Measurements from ENCODE around the gene RAB3GAP1.
"Not testable (repeated sequence)": the region's sequence is repeated elsewhere in the genome, so short reads cannot be mapped to it uniquely, and the experiment has no call there.

The RAB3GAP1 gene

GRCh38 chr2:135105513-135106316, 53.6 kb downstream of the RAB3GAP1 start:
- H3K4me3 ChIP-seq (ENCODE audit: low read length in 2 of 2); H3K27ac ChIP-seq (ENCODE audit: low read length); H3K9me3 ChIP-seq (ENCODE audit: control insufficient read depth in 2 of 2, low read length in 2 of 2); H3K4me1 ChIP-seq (ENCODE audit: control insufficient read depth, insufficient read depth, low read length); H3K27me3 ChIP-seq (ENCODE audit: control insufficient read depth in 1 of 2, insufficient read depth in 2 of 2, low read length in 2 of 2); H3K36me3 ChIP-seq (ENCODE audit: control insufficient read depth in 2 of 2, insufficient read depth in 2 of 2, low read length in 2 of 2); H3K9ac ChIP-seq (ENCODE audit: low read length in 2 of 2): not testable (repeated sequence)

GRCh38 chr2:135113322-135113721, 61.2 kb downstream of the RAB3GAP1 start:
- no peak overlapping the region for H3K9ac ChIP-seq (ENCODE audit: low read length in 2 of 2)
- H3K4me1 ChIP-seq (ENCODE audit: control insufficient read depth, insufficient read depth, low read length) = no peaks in the 10 kb centered on the region
- H3K36me3 ChIP-seq (ENCODE audit: control insufficient read depth in 2 of 2, insufficient read depth in 2 of 2, low read length in 2 of 2) = peaks cover 0 to 18% of the 10 kb centered on the region in 2 donors
- H3K4me3 ChIP-seq (ENCODE audit: low read length in 2 of 2) = no peak overlapping the region
- no peaks in the 10 kb centered on the region for H3K27me3 ChIP-seq (ENCODE audit: control insufficient read depth in 1 of 2, insufficient read depth in 2 of 2, low read length in 2 of 2)
- no peak overlapping the region for H3K27ac ChIP-seq (ENCODE audit: low read length)
- no peaks in the 10 kb centered on the region for H3K9me3 ChIP-seq (ENCODE audit: control insufficient read depth in 2 of 2, low read length in 2 of 2)

GRCh38 chr2:135119582-135119981, 67.5 kb downstream of the RAB3GAP1 start:
- H3K4me1 ChIP-seq (ENCODE audit: control insufficient read depth, insufficient read depth, low read length) = no peaks in the 10 kb centered on the region
- no peak overlapping the region for H3K9ac ChIP-seq (ENCODE audit: low read length in 2 of 2)
- no peaks in the 10 kb centered on the region for H3K27me3 ChIP-seq (ENCODE audit: control insufficient read depth in 1 of 2, insufficient read depth in 2 of 2, low read length in 2 of 2)
- H3K27ac ChIP-seq (ENCODE audit: low read length) = no peak overlapping the region
- H3K4me3 ChIP-seq (ENCODE audit: low read length in 2 of 2) = no peak overlapping the region
- peaks cover 0 to 7% of the 10 kb centered on the region in 2 donors for H3K36me3 ChIP-seq (ENCODE audit: control insufficient read depth in 2 of 2, insufficient read depth in 2 of 2, low read length in 2 of 2)
- no peaks in the 10 kb centered on the region for H3K9me3 ChIP-seq (ENCODE audit: control insufficient read depth in 2 of 2, low read length in 2 of 2)

- H3K27ac ChIP-seq (ENCODE audit: low read length) = no peak overlapping the region
- H3K9ac ChIP-seq (ENCODE audit: low read length in 2 of 2) = no peak overlapping the region
- no peaks in the 10 kb centered on the region for H3K9me3 ChIP-seq (ENCODE audit: control insufficient read depth in 2 of 2, low read length in 2 of 2)
- H3K36me3 ChIP-seq (ENCODE audit: control insufficient read depth in 2 of 2, insufficient read depth in 2 of 2, low read length in 2 of 2) = peaks cover 0 to 7% of the 10 kb centered on the region in 2 donors
- H3K4me3 ChIP-seq (ENCODE audit: low read length in 2 of 2) = no peak overlapping the region
- H3K4me1 ChIP-seq (ENCODE audit: control insufficient read depth, insufficient read depth, low read length) = no peaks in the 10 kb centered on the region
- H3K27me3 ChIP-seq (ENCODE audit: control insufficient read depth in 1 of 2, insufficient read depth in 2 of 2, low read length in 2 of 2) = no peaks in the 10 kb centered on the region
Observed at GRCh38 chr2:135121016-135121657, 69.0 kb downstream of the RAB3GAP1 start.

GRCh38 chr2:135121658-135122039, 69.6 kb downstream of the RAB3GAP1 start:
- H3K4me3 ChIP-seq (ENCODE audit: low read length in 2 of 2); H3K9ac ChIP-seq (ENCODE audit: low read length in 2 of 2); H3K36me3 ChIP-seq (ENCODE audit: control insufficient read depth in 2 of 2, insufficient read depth in 2 of 2, low read length in 2 of 2); H3K27me3 ChIP-seq (ENCODE audit: control insufficient read depth in 1 of 2, insufficient read depth in 2 of 2, low read length in 2 of 2); H3K4me1 ChIP-seq (ENCODE audit: control insufficient read depth, insufficient read depth, low read length); H3K27ac ChIP-seq (ENCODE audit: low read length); H3K9me3 ChIP-seq (ENCODE audit: control insufficient read depth in 2 of 2, low read length in 2 of 2): not testable (repeated sequence)

GRCh38 chr2:135124924-135125886, 73.1 kb downstream of the RAB3GAP1 start:
- Histone ChIP-seq H3K9ac (ENCODE audit: low read length in 2 of 2) (no peak overlapping the region), H3K27me3 (ENCODE audit: control insufficient read depth in 1 of 2, insufficient read depth in 2 of 2, low read length in 2 of 2) (no peaks in the 10 kb centered on the region), H3K4me1 (ENCODE audit: control insufficient read depth, insufficient read depth, low read length) (no peaks in the 10 kb centered on the region), H3K9me3 (ENCODE audit: control insufficient read depth in 2 of 2, low read length in 2 of 2) (no peaks in the 10 kb centered on the region), H3K27ac (ENCODE audit: low read length) (no peak overlapping the region), H3K36me3 (ENCODE audit: control insufficient read depth in 2 of 2, insufficient read depth in 2 of 2, low read length in 2 of 2) (peaks cover 3 to 17% of the 10 kb centered on the region in 2 donors), H3K4me3 (ENCODE audit: low read length in 2 of 2) (no peak overlapping the region)

GRCh38 chr2:135125940-135126339, 73.8 kb downstream of the RAB3GAP1 start:
- no peaks in the 10 kb centered on the region for H3K4me1 ChIP-seq (ENCODE audit: control insufficient read depth, insufficient read depth, low read length)
- H3K9ac ChIP-seq (ENCODE audit: low read length in 2 of 2) = no peak overlapping the region
- H3K36me3 ChIP-seq (ENCODE audit: control insufficient read depth in 2 of 2, insufficient read depth in 2 of 2, low read length in 2 of 2) = peaks cover 5 to 22% of the 10 kb centered on the region in 2 donors
- H3K9me3 ChIP-seq (ENCODE audit: control insufficient read depth in 2 of 2, low read length in 2 of 2) = no peaks in the 10 kb centered on the region
- H3K27ac ChIP-seq (ENCODE audit: low read length) = no peak overlapping the region
- no peaks in the 10 kb centered on the region for H3K27me3 ChIP-seq (ENCODE audit: control insufficient read depth in 1 of 2, insufficient read depth in 2 of 2, low read length in 2 of 2)
- H3K4me3 ChIP-seq (ENCODE audit: low read length in 2 of 2) = no peak overlapping the region

GRCh38 chr2:135130751-135131150, 78.7 kb downstream of the RAB3GAP1 start:
- no peaks in the 10 kb centered on the region for H3K27me3 ChIP-seq (ENCODE audit: control insufficient read depth in 1 of 2, insufficient read depth in 2 of 2, low read length in 2 of 2)
- no peak overlapping the region for H3K27ac ChIP-seq (ENCODE audit: low read length)
- no peak overlapping the region for H3K9ac ChIP-seq (ENCODE audit: low read length in 2 of 2)
- peaks cover 15 to 35% of the 10 kb centered on the region in 2 donors for H3K36me3 ChIP-seq (ENCODE audit: control insufficient read depth in 2 of 2, insufficient read depth in 2 of 2, low read length in 2 of 2)
- no peaks in the 10 kb centered on the region for H3K9me3 ChIP-seq (ENCODE audit: control insufficient read depth in 2 of 2, low read length in 2 of 2)
- no peaks in the 10 kb centered on the region for H3K4me1 ChIP-seq (ENCODE audit: control insufficient read depth, insufficient read depth, low read length)
- no peak overlapping the region for H3K4me3 ChIP-seq (ENCODE audit: low read length in 2 of 2)

GRCh38 chr2:135132314-135132713, 80.2 kb downstream of the RAB3GAP1 start:
- H3K4me1 ChIP-seq (ENCODE audit: control insufficient read depth, insufficient read depth, low read length) = no peaks in the 10 kb centered on the region
- H3K27ac ChIP-seq (ENCODE audit: low read length) = no peak overlapping the region
- H3K27me3 ChIP-seq (ENCODE audit: control insufficient read depth in 1 of 2, insufficient read depth in 2 of 2, low read length in 2 of 2) = no peaks in the 10 kb centered on the region
- no peaks in the 10 kb centered on the region for H3K9me3 ChIP-seq (ENCODE audit: control insufficient read depth in 2 of 2, low read length in 2 of 2)
- no peak overlapping the region for H3K9ac ChIP-seq (ENCODE audit: low read length in 2 of 2)
- H3K36me3 ChIP-seq (ENCODE audit: control insufficient read depth in 2 of 2, insufficient read depth in 2 of 2, low read length in 2 of 2) = peaks cover 18 to 44% of the 10 kb centered on the region in 2 donors
- H3K4me3 ChIP-seq (ENCODE audit: low read length in 2 of 2) = no peak overlapping the region

- H3K9ac ChIP-seq (ENCODE audit: low read length in 2 of 2) = no peak overlapping the region
- H3K4me3 ChIP-seq (ENCODE audit: low read length in 2 of 2) = no peak overlapping the region
- H3K27me3 ChIP-seq (ENCODE audit: control insufficient read depth in 1 of 2, insufficient read depth in 2 of 2, low read length in 2 of 2) = no peaks in the 10 kb centered on the region
- H3K4me1 ChIP-seq (ENCODE audit: control insufficient read depth, insufficient read depth, low read length) = no peaks in the 10 kb centered on the region
- peaks cover 14 to 28% of the 10 kb centered on the region in 2 donors for H3K36me3 ChIP-seq (ENCODE audit: control insufficient read depth in 2 of 2, insufficient read depth in 2 of 2, low read length in 2 of 2)
- no peak overlapping the region for H3K27ac ChIP-seq (ENCODE audit: low read length)
- H3K9me3 ChIP-seq (ENCODE audit: control insufficient read depth in 2 of 2, low read length in 2 of 2) = peaks cover 0 to 4% of the 10 kb centered on the region in 2 donors
Observed at GRCh38 chr2:135140606-135141005, 88.5 kb downstream of the RAB3GAP1 start.
